Measurements from ENCODE around the gene NOX5. TPM values are rescaled to one million over a fixed set of nuclear protein-coding genes. Genes with fewer than 3 reads are reported as not detected.

Gene NOX5
- total RNA-seq, 1 donor from 2014 or later = not detected

DNA sequence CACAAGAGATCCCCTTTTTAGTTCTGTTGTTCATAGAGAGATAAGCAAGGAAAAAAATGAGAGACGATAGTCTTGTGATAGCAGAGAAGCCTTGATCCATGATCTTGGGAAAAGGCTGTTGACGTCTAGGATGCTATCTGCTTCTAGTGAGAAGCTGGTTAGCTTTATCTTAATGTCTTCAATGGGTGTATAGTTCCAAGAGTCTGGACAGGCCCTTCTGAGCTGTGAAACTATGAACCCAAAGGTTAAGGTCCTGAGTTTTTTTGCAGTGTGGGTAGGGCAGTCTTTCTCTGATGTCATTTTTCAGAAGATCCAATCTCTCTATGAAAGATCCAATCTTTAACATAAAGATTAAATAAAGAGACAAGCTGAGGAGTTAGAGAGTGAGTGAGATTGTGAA, 10.5 kb upstream of the NOX5 start:
- no peaks in the 10 kb centered on the region for H3K27me3 ChIP-seq (ENCODE audit: low read depth)

DNA sequence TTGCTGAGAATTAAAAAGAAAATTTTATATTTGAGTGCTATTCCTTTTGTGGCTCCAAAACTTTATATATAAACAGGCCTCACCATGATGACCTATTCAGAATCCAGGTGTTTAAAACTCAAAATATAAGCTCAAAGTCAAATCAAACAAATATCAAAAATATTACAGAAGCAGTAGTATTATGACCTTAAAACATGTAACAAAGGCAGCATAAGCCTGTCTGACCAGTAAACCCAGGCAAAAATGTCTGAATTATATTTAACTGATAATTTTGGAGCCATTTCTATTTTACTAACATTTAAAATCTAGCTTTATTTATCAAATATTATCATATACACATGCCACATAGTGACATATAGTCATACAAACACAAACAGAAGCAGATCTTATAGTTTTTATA, 6.4 kb upstream of the NOX5 start:
- TF ChIP-seq, protein P1, sequence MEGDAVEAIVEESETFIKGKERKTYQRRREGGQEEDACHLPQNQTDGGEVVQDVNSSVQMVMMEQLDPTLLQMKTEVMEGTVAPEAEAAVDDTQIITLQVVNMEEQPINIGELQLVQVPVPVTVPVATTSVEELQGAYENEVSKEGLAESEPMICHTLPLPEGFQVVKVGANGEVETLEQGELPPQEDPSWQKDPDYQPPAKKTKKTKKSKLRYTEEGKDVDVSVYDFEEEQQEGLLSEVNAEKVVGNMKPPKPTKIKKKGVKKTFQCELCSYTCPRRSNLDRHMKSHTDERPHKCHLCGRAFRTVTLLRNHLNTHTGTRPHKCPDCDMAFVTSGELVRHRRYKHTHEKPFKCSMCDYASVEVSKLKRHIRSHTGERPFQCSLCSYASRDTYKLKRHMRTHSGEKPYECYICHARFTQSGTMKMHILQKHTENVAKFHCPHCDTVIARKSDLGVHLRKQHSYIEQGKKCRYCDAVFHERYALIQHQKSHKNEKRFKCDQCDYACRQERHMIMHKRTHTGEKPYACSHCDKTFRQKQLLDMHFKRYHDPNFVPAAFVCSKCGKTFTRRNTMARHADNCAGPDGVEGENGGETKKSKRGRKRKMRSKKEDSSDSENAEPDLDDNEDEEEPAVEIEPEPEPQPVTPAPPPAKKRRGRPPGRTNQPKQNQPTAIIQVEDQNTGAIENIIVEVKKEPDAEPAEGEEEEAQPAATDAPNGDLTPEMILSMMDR (IDR thresholded peaks at IDR 0.05; ENCODE audit: borderline replicate concordance) = no peak
- DNase-seq = no peak
- Histone ChIP-seq H3K9me3 (replicated peaks) (peaks cover 41% of the 10 kb centered on the region), H3K4me3 (no peak overlapping the region), H3K36me3 (no peaks in the 10 kb centered on the region), H3K27me3 (ENCODE audit: low read depth) (no peaks in the 10 kb centered on the region), H3K4me1 (no peaks in the 10 kb centered on the region), H3K27ac (replicated peaks) (no peak overlapping the region)
- intact Hi-C loops (cut with micrococcal nuclease) = no loop called here

More for the DNA sequence above, 10.5 kb upstream of the NOX5 start:
- Histone ChIP-seq H3K9me3 (replicated peaks) (peaks cover 27% of the 10 kb centered on the region), H3K27ac (replicated peaks) (no peak overlapping the region), H3K36me3 (no peaks in the 10 kb centered on the region), H3K4me3 (no peak overlapping the region), H3K4me1 (peaks cover 30% of the 10 kb centered on the region)
- intact Hi-C loops (cut with micrococcal nuclease) = no loop called here
- TF ChIP-seq, protein P1 (IDR thresholded peaks at IDR 0.05; ENCODE audit: borderline replicate concordance) = no peak
- DNase-seq = no peak

DNA sequence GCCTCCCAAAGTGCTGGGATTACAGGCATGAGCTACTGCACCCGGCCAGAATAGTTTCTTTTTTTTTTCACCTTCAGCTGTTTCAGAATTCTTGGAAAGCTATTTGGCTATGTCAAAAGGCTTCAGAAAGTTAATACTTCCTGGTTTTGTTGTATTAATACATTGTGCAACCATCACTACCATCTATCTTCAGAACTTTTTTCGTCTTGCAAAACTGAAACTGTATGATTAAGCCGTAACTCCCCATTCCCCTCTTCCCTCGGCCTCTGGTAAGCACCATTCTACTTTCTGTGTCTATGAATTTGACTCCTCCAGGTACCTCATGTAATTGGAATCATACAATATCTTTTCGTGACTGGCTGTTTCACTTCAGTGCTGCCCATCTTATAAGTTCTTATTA, 5.2 kb upstream of the NOX5 start:
- no peak for DNase-seq
- H3K36me3 ChIP-seq = no peaks in the 10 kb centered on the region
- H3K27ac ChIP-seq (replicated peaks) = no peak overlapping the region
- intact Hi-C loops (cut with micrococcal nuclease) = no loop called here
- TF ChIP-seq, protein P1 (IDR thresholded peaks at IDR 0.05; ENCODE audit: borderline replicate concordance) = no peak
- no peaks in the 10 kb centered on the region for H3K4me1 ChIP-seq
- no peaks in the 10 kb centered on the region for H3K27me3 ChIP-seq (ENCODE audit: low read depth)
- no peak overlapping the region for H3K4me3 ChIP-seq
- H3K9me3 ChIP-seq (replicated peaks) = peaks cover 41% of the 10 kb centered on the region

DNA sequence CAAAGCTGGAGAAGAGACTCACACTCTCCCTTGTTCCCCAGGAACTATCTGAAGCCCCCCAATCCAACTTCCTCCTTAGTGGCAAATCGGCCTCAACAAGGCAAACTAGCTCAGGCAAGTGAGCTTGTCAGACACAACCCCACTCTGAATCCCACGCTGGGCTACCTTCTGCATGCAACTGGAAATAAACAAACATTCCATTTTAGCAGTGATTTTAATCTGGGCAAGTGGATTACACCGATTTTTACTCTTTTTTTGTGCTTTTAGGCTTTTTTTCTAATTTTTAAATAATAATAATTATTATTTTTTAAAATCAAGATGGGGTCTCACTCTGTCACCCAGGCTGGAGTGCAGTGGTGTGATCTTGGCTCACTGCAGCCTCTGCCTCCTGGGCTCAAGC, 2.9 kb upstream of the NOX5 start:
- TF ChIP-seq, protein P1 (IDR thresholded peaks at IDR 0.05; ENCODE audit: borderline replicate concordance) = no peak
- Histone ChIP-seq H3K4me3 (no peak overlapping the region), H3K36me3 (no peaks in the 10 kb centered on the region), H3K9me3 (replicated peaks) (peaks cover 36% of the 10 kb centered on the region), H3K27ac (replicated peaks) (no peak overlapping the region), H3K4me1 (no peaks in the 10 kb centered on the region), H3K27me3 (ENCODE audit: low read depth) (no peaks in the 10 kb centered on the region)
- DNase-seq = no peak
- intact Hi-C loops (cut with micrococcal nuclease) = no loop called here

DNA sequence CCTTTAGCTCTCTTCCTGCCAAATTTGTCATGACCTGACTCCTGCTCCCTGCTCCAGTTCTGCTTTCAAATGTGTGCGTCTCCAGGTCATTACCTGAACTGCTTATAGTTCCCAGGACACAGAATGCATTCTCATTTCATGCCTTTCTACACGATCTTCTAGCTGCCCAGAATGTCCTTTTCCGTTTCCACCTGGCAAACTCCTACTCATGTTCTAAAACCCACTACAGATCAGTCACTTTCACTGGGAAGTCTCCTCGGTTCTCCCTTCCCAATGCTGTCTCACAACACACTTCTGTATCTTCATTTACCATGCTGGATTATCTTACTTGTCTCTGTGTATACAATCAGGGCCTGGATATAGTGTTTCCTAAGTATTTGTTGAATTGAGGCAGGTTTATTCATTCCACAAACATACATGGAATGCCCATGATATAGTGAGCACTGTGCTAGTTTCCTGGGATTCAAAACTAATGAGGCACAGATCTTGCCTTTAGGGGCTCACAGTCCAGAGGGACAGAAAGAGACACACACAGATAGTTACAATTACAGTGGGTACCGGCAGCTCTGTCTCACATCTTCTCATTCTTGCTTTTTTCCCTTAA, 1.6 kb upstream of the NOX5 start:
- Histone ChIP-seq H3K36me3 (no peaks in the 10 kb centered on the region), H3K27me3 (ENCODE audit: low read depth) (no peaks in the 10 kb centered on the region), H3K4me3 (no peak overlapping the region), H3K27ac (replicated peaks) (no peak overlapping the region), H3K9me3 (replicated peaks) (peaks cover 25% of the 10 kb centered on the region), H3K4me1 (no peaks in the 10 kb centered on the region)
- intact Hi-C loops (cut with micrococcal nuclease) = no loop called here
- DNase-seq = no peak
- TF ChIP-seq, protein P1 (IDR thresholded peaks at IDR 0.05; ENCODE audit: borderline replicate concordance) = no peak

Data from left ventricle myocardium inferior (tissue), 1 donor.